A549 treated with ZK216348 at 1 μM for 4 hours (cell line): ENCODE measurements around the gene TSPAN11. TPM values are rescaled to one million over a fixed set of nuclear protein-coding genes. Genes with fewer than 3 reads are reported as not detected.

Experiments used
- total RNA-seq: library from RNA; stranded (reverse); fragments of 200-300 nt; extraction: Qiagen RNA extraction; gene quantifications from 5 replicates; pipeline ENCODE4 v1.2.3, GENCODE V29; 2022; ENCODE audit warnings: low read depth

The TSPAN11 gene, protein sequence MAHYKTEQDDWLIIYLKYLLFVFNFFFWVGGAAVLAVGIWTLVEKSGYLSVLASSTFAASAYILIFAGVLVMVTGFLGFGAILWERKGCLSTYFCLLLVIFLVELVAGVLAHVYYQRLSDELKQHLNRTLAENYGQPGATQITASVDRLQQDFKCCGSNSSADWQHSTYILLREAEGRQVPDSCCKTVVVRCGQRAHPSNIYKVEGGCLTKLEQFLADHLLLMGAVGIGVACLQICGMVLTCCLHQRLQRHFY
- total RNA-seq = 0.04 to 0.16 TPM (median 0.08 TPM) in 4 of 5 replicates, not detected in the other

DNA sequence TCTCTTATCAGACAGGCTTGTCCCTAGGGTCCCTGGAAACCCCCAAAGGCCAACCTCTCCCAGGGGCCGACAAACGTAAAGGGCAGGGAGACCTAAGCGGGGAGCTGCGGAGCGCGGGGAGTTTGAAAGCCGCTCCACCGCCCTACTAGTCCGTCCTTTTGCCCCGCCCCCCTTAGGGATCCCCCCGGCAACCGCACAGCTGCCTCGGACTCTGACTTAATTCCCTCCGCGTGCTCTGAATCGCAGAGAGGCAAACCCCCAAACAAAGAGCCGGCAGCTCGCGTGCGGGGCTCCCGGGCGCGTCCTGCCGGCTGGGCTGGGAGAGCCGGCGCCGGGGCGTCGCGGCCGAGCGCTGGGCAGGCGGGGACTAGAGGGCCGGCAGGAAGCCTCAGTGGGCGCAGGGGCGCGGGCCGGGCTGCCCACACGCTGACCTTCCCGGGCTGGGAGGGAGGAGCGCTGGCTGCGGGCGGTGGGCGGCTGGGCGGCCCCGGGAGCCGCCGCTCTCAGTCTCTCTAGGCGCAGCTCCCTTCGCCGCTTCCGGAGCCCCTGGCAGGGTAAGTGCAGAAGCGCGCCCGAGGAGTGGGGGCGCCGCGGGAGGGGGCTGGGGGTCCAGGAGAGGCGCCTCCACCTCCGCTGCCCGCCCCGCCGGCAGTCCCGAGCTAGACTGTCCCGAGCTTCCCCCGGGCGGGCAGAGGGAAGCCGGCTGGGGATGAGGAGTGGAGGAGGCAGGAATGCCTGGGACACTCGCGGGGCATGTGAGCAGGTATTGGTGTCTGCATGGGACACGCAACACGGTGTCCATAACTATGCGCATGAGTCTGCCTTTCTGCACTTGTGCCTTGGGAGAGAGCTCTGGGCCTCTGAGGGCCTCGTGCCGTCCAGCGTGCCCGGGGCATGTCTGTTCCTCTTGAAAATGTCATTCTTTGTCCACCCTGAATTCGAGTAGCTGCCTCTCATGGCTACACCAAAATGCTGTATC is at the start of gene TSPAN11:
Gene TSPAN11, plus strand, starts transcription at position 506 of the 979 bp plus-strand sequence. CDS start 27,244 bp downstream, outside the sequence.

Other genes starting within 250 kb of the TSPAN11 start
- gene IPO8, start 230.9 kb upstream of the TSPAN11 start, total RNA-seq = 13.5 to 21.6 TPM (median 18.8 TPM) in 5 replicates
- gene CAPRIN2, start 171.8 kb upstream of the TSPAN11 start, total RNA-seq = 18.3 to 34.3 TPM (median 28.9 TPM) in 5 replicates
- gene DDX11, start 147.1 kb downstream of the TSPAN11 start, total RNA-seq = 32.0 to 51.8 TPM (median 47.3 TPM) in 5 replicates